ENCODE measurements around the gene CYP1A1. TPM values are rescaled to one million over a fixed set of nuclear protein-coding genes. Genes with fewer than 3 reads are reported as not detected.

CYP1A1 gene
- total RNA-seq, 2 experiments from 2014 or later: 0.29 TPM; not detected in 1

- no peaks in the 10 kb centered on the region for H3K9me3 ChIP-seq (ENCODE audit: low read length)
- POLR2A ChIA-PET: no interaction called here
- CTCF ChIA-PET (ENCODE audit: unreplicated experiment): no interaction called here
- no peaks in the 10 kb centered on the region for H3K9me2 ChIP-seq (ENCODE audit: insufficient read depth, low read length)
- H3K79me2 ChIP-seq (ENCODE audit: insufficient read depth, low read depth, low read length): no peaks in the 10 kb centered on the region
- intact Hi-C loops (cut with micrococcal nuclease; ENCODE audit: unreplicated experiment): loop anchor here (10.0 kb wide), 1 partner anchor 389 kb away; no protein-coding TSS in a partner anchor
- H4K20me1 ChIP-seq (ENCODE audit: insufficient read depth, low read length): no peaks in the 10 kb centered on the region
- no peak overlapping the region for H3K27ac ChIP-seq (ENCODE audit: low read depth, low read length, poor library complexity, severe bottlenecking)
- H3K4me2 ChIP-seq (ENCODE audit: low read length): no peak overlapping the region
- H2AFZ ChIP-seq (ENCODE audit: low read length): no peak overlapping the region
- no peaks in the 10 kb centered on the region for H3K36me3 ChIP-seq (ENCODE audit: insufficient read depth, low read length)
- no peaks in the 10 kb centered on the region for H3K4me1 ChIP-seq (ENCODE audit: insufficient read depth, low read length, poor library complexity, severe bottlenecking)
- DNase-seq (ENCODE audit: low spot score): no peak
- TF ChIP-seq CTCF (conservative IDR thresholded peaks at IDR 0.05; ENCODE audit: low read length) (no peak), EZH2phosphoT487 (IDR thresholded peaks at IDR 0.05; ENCODE audit: borderline replicate concordance, low read depth, low read length) (no peak)
- BruUV-seq (replicated peaks): no TSS peak
- H3K4me3 ChIP-seq (ENCODE audit: low read depth, low read length, poor library complexity, severe bottlenecking): no peak overlapping the region
Measured at GRCh38 chr15:74763416-74763815, 38.1 kb upstream of the CYP1A1 start.

- ChIA-PET POLR2A (no interaction called here), CTCF (ENCODE audit: unreplicated experiment) (no interaction called here)
- Histone ChIP-seq H3K36me3 (ENCODE audit: insufficient read depth, low read length) (no peaks in the 10 kb centered on the region), H3K4me2 (ENCODE audit: low read length) (no peak overlapping the region), H3K79me2 (ENCODE audit: insufficient read depth, low read depth, low read length) (no peaks in the 10 kb centered on the region), H3K27ac (ENCODE audit: low read depth, low read length, poor library complexity, severe bottlenecking) (no peak overlapping the region), H3K4me1 (ENCODE audit: insufficient read depth, low read length, poor library complexity, severe bottlenecking) (no peaks in the 10 kb centered on the region), H4K20me1 (ENCODE audit: insufficient read depth, low read length) (no peaks in the 10 kb centered on the region), H3K9me3 (ENCODE audit: low read length) (no peaks in the 10 kb centered on the region), H2AFZ (ENCODE audit: low read length) (no peak overlapping the region), H3K9me2 (ENCODE audit: insufficient read depth, low read length) (no peaks in the 10 kb centered on the region), H3K4me3 (ENCODE audit: low read depth, low read length, poor library complexity, severe bottlenecking) (no peak overlapping the region)
- TF ChIP-seq EZH2phosphoT487 (IDR thresholded peaks at IDR 0.05; ENCODE audit: borderline replicate concordance, low read depth, low read length): no peak
- no peak for TF ChIP-seq CTCF (conservative IDR thresholded peaks at IDR 0.05; ENCODE audit: low read length)
- intact Hi-C loops (cut with micrococcal nuclease; ENCODE audit: unreplicated experiment): loop anchor here (10.0 kb wide), 1 partner anchor 388 kb away; no protein-coding TSS in a partner anchor
- no TSS peak for BruUV-seq (replicated peaks)
- no peak for DNase-seq (ENCODE audit: low spot score)
Measured at GRCh38 chr15:74762791-74763150, 37.4 kb upstream of the CYP1A1 start.

GRCh38 chr15:74758736-74759135, 33.4 kb upstream of the CYP1A1 start:
- no peaks in the 10 kb centered on the region for H3K36me3 ChIP-seq (ENCODE audit: insufficient read depth, low read length)
- no TSS peak for BruUV-seq (replicated peaks)
- H3K4me2 ChIP-seq (ENCODE audit: low read length): no peak overlapping the region
- POLR2A ChIA-PET: no interaction called here
- TF ChIP-seq CTCF (conservative IDR thresholded peaks at IDR 0.05; ENCODE audit: low read length) (no peak), EZH2phosphoT487 (IDR thresholded peaks at IDR 0.05; ENCODE audit: borderline replicate concordance, low read depth, low read length) (no peak)
- no peaks in the 10 kb centered on the region for H4K20me1 ChIP-seq (ENCODE audit: insufficient read depth, low read length)
- H3K79me2 ChIP-seq (ENCODE audit: insufficient read depth, low read depth, low read length): no peaks in the 10 kb centered on the region
- H2AFZ ChIP-seq (ENCODE audit: low read length): no peak overlapping the region
- H3K27ac ChIP-seq (ENCODE audit: low read depth, low read length, poor library complexity, severe bottlenecking): no peak overlapping the region
- DNase-seq (ENCODE audit: low spot score): no peak
- H3K9me2 ChIP-seq (ENCODE audit: insufficient read depth, low read length): no peaks in the 10 kb centered on the region
- CTCF ChIA-PET (ENCODE audit: unreplicated experiment): interaction anchor here (0.7 kb wide), 1 partner anchor 677 kb away, joined by 3 read pairs; no protein-coding TSS in a partner anchor
- H3K4me3 ChIP-seq (ENCODE audit: low read depth, low read length, poor library complexity, severe bottlenecking): no peak overlapping the region
- H3K9me3 ChIP-seq (ENCODE audit: low read length): no peaks in the 10 kb centered on the region
- no peaks in the 10 kb centered on the region for H3K4me1 ChIP-seq (ENCODE audit: insufficient read depth, low read length, poor library complexity, severe bottlenecking)
- intact Hi-C loops (cut with micrococcal nuclease; ENCODE audit: unreplicated experiment): no loop called here
